ENCODE data around the gene PRKAG2. TPM values are rescaled to one million over a fixed set of nuclear protein-coding genes. Genes with fewer than 3 reads are reported as not detected.

The PRKAG2 gene
- total RNA-seq, 2 donors from 2014 or later = 19.9 to 22.6 TPM

- Mint-ChIP-seq H3K9me3 (no peaks in the 10 kb centered on the region), H3K4me3 (no peak overlapping the region), H3K36me3 (no peaks in the 10 kb centered on the region), H3K4me1 (ENCODE audit: low read depth in 2 of 2) (peaks cover 0 to 8% of the 10 kb centered on the region in 2 donors), H3K27me3 (no peaks in the 10 kb centered on the region), H3K27ac (no peak overlapping the region)
- DNase-seq (ENCODE audit: low spot score) = no peak
- ATAC-seq = no peak
Observed at GRCh38 chr7:151861881-151862280, 15.0 kb downstream of the PRKAG2 start.

DNA sequence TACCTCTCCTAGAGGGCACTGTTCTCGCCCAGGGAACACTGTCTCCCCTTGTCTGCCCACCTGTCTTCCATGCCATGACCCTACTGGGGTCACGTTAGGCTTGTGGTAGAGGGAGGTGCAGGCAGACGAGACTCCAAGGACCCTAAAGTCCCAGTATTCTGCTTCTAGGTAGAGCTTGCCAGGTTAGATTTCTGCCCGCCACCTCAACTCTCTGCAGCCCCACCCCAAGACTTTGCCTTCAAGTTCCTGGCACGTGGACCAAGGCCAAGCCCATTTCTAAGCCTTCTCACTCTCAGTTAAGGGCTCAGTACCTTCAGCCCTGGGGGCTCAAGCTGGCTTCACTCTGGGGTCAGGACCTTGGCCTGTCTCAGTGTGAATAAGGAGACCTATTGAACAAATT lies 16.1 kb downstream of the PRKAG2 start:
- Mint-ChIP-seq H3K4me1 (ENCODE audit: low read depth in 2 of 2) (peaks cover 4 to 11% of the 10 kb centered on the region in 2 donors), H3K36me3 (no peaks in the 10 kb centered on the region), H3K27me3 (no peaks in the 10 kb centered on the region), H3K4me3 (no peak overlapping the region), H3K27ac (no peak overlapping the region), H3K9me3 (no peaks in the 10 kb centered on the region)
- ATAC-seq (no peak), DNase-seq (ENCODE audit: low spot score) (no peak)

- DNase-seq (ENCODE audit: low spot score) (no peak), ATAC-seq (no peak)
- no peak overlapping the region for H3K4me3 Mint-ChIP-seq
- H3K27me3 Mint-ChIP-seq = no peaks in the 10 kb centered on the region
- H3K36me3 Mint-ChIP-seq = no peaks in the 10 kb centered on the region
- H3K9me3 Mint-ChIP-seq = no peaks in the 10 kb centered on the region
- H3K27ac Mint-ChIP-seq = no peak overlapping the region
- H3K4me1 Mint-ChIP-seq (ENCODE audit: low read depth in 2 of 2) = peaks cover 4 to 10% of the 10 kb centered on the region in 2 donors
Observed at GRCh38 chr7:151859948-151860685, 16.8 kb downstream of the PRKAG2 start.

DNA sequence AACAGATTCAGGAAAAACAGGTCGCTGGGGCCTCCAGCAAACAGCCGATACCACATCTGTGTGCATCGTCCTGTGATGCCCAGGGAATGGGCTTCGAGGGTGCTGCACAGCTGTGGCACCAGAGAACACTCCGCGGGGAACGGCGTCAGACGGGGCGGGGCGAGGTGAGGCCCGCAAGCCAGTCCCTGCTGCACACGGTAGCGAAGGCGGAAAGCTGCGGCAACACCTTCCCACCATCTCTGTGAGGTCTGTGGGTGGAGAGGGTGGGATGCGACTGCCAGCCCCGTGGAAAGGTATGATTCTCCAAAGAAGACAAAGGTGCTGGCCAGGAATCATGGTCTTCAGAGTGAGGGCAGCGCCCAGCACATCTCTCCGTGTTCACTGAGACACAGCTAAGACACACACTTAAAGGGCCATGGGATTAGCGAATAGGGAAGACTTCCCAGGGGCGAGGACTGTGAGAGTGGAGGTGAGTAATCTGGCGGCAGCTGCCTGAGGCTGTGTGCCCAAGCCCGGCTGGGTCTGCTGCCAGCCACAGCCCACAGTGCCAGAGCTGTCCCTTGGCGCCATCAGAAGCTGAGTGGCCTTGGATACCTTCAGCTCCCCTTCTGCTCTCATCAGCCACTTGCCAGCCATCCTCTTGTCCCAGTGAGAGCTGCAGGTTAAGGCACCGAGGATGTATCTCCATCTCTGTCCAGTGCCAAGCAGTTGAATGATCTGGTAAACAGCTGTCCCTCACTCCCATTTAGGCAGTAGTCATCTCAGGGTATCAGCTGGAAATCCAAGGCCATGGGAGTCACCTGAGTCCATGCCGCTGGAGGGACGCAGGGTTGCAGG lies 17.6 kb downstream of the PRKAG2 start:
- Mint-ChIP-seq H3K4me3 (no peak overlapping the region), H3K27me3 (no peaks in the 10 kb centered on the region), H3K36me3 (no peaks in the 10 kb centered on the region), H3K27ac (no peak overlapping the region), H3K4me1 (ENCODE audit: low read depth in 2 of 2) (peaks cover 4 to 6% of the 10 kb centered on the region in 2 donors), H3K9me3 (no peaks in the 10 kb centered on the region)
- DNase-seq (ENCODE audit: low spot score) = no peak
- no peak for ATAC-seq

GRCh38 chr7:151858456-151858855 lies 18.5 kb downstream of the PRKAG2 start:
- no peak overlapping the region for H3K27ac Mint-ChIP-seq
- H3K36me3 Mint-ChIP-seq = no peaks in the 10 kb centered on the region
- peaks cover 4 to 11% of the 10 kb centered on the region in 2 donors for H3K4me1 Mint-ChIP-seq (ENCODE audit: low read depth in 2 of 2)
- H3K9me3 Mint-ChIP-seq = no peaks in the 10 kb centered on the region
- ATAC-seq (no peak), DNase-seq (ENCODE audit: low spot score) (no peak)
- H3K27me3 Mint-ChIP-seq = no peaks in the 10 kb centered on the region
- no peak overlapping the region for H3K4me3 Mint-ChIP-seq

DNA sequence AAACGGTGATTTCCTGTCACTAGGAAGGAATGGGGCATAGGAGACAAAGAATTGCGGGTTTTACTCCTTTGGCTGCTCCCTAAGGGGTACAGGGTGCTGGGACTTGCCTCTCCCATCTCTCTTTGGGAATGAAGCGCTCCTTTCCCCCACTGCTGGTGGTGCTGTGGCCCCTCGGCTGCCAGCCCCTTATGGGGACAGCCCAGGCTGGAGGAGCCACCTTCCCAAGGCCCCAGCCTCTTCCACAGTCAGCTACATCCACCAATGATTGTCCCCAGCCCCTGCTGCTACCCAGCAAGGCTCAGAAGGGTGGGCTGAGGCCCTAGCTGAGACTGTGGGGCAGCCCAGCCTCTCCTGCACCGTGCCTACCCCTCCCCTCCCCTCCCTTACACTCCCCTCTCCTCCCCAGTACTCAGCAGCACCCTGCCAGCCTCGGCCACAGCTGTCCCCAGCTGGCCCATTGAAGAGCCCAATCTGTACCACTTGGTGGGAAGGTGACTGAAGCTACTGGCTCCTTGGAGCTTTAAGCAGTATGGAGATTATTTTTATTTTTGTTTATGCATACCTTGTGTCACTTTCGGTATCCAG lies 19.0 kb downstream of the PRKAG2 start:
- DNase-seq (ENCODE audit: low spot score) (no peak), ATAC-seq (no peak)
- Mint-ChIP-seq H3K27me3 (no peaks in the 10 kb centered on the region), H3K4me1 (ENCODE audit: low read depth in 2 of 2) (peaks cover 6 to 12% of the 10 kb centered on the region in 2 donors), H3K9me3 (no peaks in the 10 kb centered on the region), H3K36me3 (no peaks in the 10 kb centered on the region), H3K27ac (no peak overlapping the region), H3K4me3 (no peak overlapping the region)

- no peaks in the 10 kb centered on the region for H3K27me3 Mint-ChIP-seq
- no peaks in the 10 kb centered on the region for H3K36me3 Mint-ChIP-seq
- peaks cover 9 to 17% of the 10 kb centered on the region in 2 donors for H3K4me1 Mint-ChIP-seq (ENCODE audit: low read depth in 2 of 2)
- H3K9me3 Mint-ChIP-seq = no peaks in the 10 kb centered on the region
- no peak overlapping the region for H3K27ac Mint-ChIP-seq
- no peak overlapping the region for H3K4me3 Mint-ChIP-seq
- DNase-seq (ENCODE audit: low spot score) (no peak), ATAC-seq (no peak)
Observed at GRCh38 chr7:151857412-151857811, 19.5 kb downstream of the PRKAG2 start.

GRCh38 chr7:151856516-151856915 lies 20.4 kb downstream of the PRKAG2 start:
- Mint-ChIP-seq H3K36me3 (no peaks in the 10 kb centered on the region), H3K9me3 (no peaks in the 10 kb centered on the region), H3K4me3 (no peak overlapping the region), H3K27me3 (no peaks in the 10 kb centered on the region), H3K27ac (no peak overlapping the region), H3K4me1 (ENCODE audit: low read depth in 2 of 2) (peaks cover 14 to 26% of the 10 kb centered on the region in 2 donors)
- no peak for ATAC-seq
- DNase-seq (ENCODE audit: low spot score) = no peak

GRCh38 chr7:151856098-151856497 lies 20.8 kb downstream of the PRKAG2 start:
- H3K4me3 Mint-ChIP-seq = no peak overlapping the region
- no peaks in the 10 kb centered on the region for H3K36me3 Mint-ChIP-seq
- peaks cover 17 to 27% of the 10 kb centered on the region in 2 donors for H3K4me1 Mint-ChIP-seq (ENCODE audit: low read depth in 2 of 2)
- no peaks in the 10 kb centered on the region for H3K9me3 Mint-ChIP-seq
- no peaks in the 10 kb centered on the region for H3K27me3 Mint-ChIP-seq
- DNase-seq (ENCODE audit: low spot score) (peak; percentile 42), ATAC-seq (no peak)
- no peak overlapping the region for H3K27ac Mint-ChIP-seq

GRCh38 chr7:151854720-151855071 lies 22.2 kb downstream of the PRKAG2 start:
- Mint-ChIP-seq H3K4me3 (no peak overlapping the region), H3K36me3 (no peaks in the 10 kb centered on the region), H3K27me3 (no peaks in the 10 kb centered on the region), H3K27ac (peak overlapping the region in 1 of 2 donors; percentile 68), H3K4me1 (ENCODE audit: low read depth in 2 of 2) (peaks cover 23 to 36% of the 10 kb centered on the region in 2 donors), H3K9me3 (no peaks in the 10 kb centered on the region)
- ATAC-seq = no peak
- DNase-seq (ENCODE audit: low spot score) = peak; percentile 62

- Mint-ChIP-seq H3K27ac (peak overlapping the region in 1 of 2 donors; percentile 68), H3K4me3 (no peak overlapping the region), H3K36me3 (no peaks in the 10 kb centered on the region), H3K4me1 (ENCODE audit: low read depth in 2 of 2) (peaks cover 23 to 36% of the 10 kb centered on the region in 2 donors), H3K9me3 (no peaks in the 10 kb centered on the region), H3K27me3 (no peaks in the 10 kb centered on the region)
- ATAC-seq (no peak), DNase-seq (ENCODE audit: low spot score) (peak; percentile 50)
Observed at GRCh38 chr7:151853896-151854719, 22.8 kb downstream of the PRKAG2 start.

- Mint-ChIP-seq H3K4me1 (ENCODE audit: low read depth in 2 of 2) (peaks cover 23 to 36% of the 10 kb centered on the region in 2 donors), H3K4me3 (no peak overlapping the region), H3K27me3 (no peaks in the 10 kb centered on the region), H3K9me3 (no peaks in the 10 kb centered on the region), H3K36me3 (no peaks in the 10 kb centered on the region), H3K27ac (peak overlapping the region in 1 of 2 donors; percentile 95)
- ATAC-seq = no peak
- DNase-seq (ENCODE audit: low spot score) = peak; percentile 50
Observed at GRCh38 chr7:151852486-151853396, 24.2 kb downstream of the PRKAG2 start.

All from natural killer cell treated with Interleukin-12 subunit alpha and Interleukin-12 subunit beta and Interleukin-15 and Interleukin-18, amount 100 ng/mL, for 72 hours (primary cell).